Mesendoderm (in vitro differentiated cells): ENCODE results near the gene NME5. TPM values are rescaled to one million over a fixed set of nuclear protein-coding genes. Genes with fewer than 3 reads are reported as not detected.

Source experiments
- DNase-seq: peaks from one replicate; pipeline ENCODE4 v3.0.0; 2013
- H2AK5ac ChIP-seq: 2 replicates; pipeline ENCODE4 v1.6.1; 2013; ENCODE audit warnings: low read length, inconsistent platforms
- H2BK120ac ChIP-seq: 2 replicates; pipeline ENCODE4 v1.6.1; 2013; ENCODE audit warnings: low read depth, mild to moderate bottlenecking, low read length, moderate library complexity, mixed read lengths
- H2BK15ac ChIP-seq: replicated peaks from 2 replicates; pipeline ENCODE4 v1.6.1; 2013; ENCODE audit warnings: low read depth, mild to moderate bottlenecking, moderate library complexity
- H2BK5ac ChIP-seq: 2 replicates; pipeline ENCODE4 v1.6.1; 2013; ENCODE audit warnings: low read length, inconsistent platforms
- H3K18ac ChIP-seq: 2 replicates; pipeline ENCODE4 v1.6.1; 2013; ENCODE audit warnings: mild to moderate bottlenecking, low read length, mixed read lengths
- H3K23ac ChIP-seq: one replicate; pipeline ENCODE4 v1.6.1; 2013; ENCODE audit warnings: low read length
- H3K27ac ChIP-seq: 2 replicates; pipeline ENCODE4 v1.5.1; 2013; ENCODE audit warnings: low read depth, mild to moderate bottlenecking, inconsistent platforms, low read length, moderate library complexity
- H3K27me3 ChIP-seq: 2 replicates; pipeline ENCODE4 v1.6.1; 2013; ENCODE audit warnings: low read length, control low read depth, mild to moderate bottlenecking, inconsistent platforms; ENCODE audit not compliant: insufficient read depth, poor library complexity
- H3K36me3 ChIP-seq: 2 replicates; pipeline ENCODE4 v1.6.1; 2013; ENCODE audit warnings: low read length, inconsistent platforms; ENCODE audit not compliant: control insufficient read depth, insufficient read depth
- H3K4ac ChIP-seq: one replicate; pipeline ENCODE4 v1.6.1; 2013; ENCODE audit warnings: low read depth, mild to moderate bottlenecking, low read length, moderate library complexity
- H3K4me1 ChIP-seq: 2 replicates; pipeline ENCODE4 v1.6.1; 2013; ENCODE audit warnings: low read depth, low read length, inconsistent platforms; ENCODE audit not compliant: control insufficient read depth
- H3K4me2 ChIP-seq: 2 replicates; pipeline ENCODE4 v1.6.1; 2013; ENCODE audit warnings: low read length
- H3K4me3 ChIP-seq: 2 replicates; pipeline ENCODE4 v1.5.1; 2013; ENCODE audit warnings: mild to moderate bottlenecking, low read length
- H3K56ac ChIP-seq: one replicate; pipeline ENCODE4 v1.6.1; 2013; ENCODE audit warnings: low read length
- H3K79me1 ChIP-seq: 2 replicates; pipeline ENCODE4 v1.6.1; 2013; ENCODE audit warnings: low read length, inconsistent platforms
- H3K79me2 ChIP-seq: 2 replicates; pipeline ENCODE4 v1.6.1; 2013; ENCODE audit warnings: mild to moderate bottlenecking, low read length; ENCODE audit not compliant: control insufficient read depth, insufficient read depth
- H3K9ac ChIP-seq: 2 replicates; pipeline ENCODE4 v1.6.1; 2013; ENCODE audit warnings: low read length, inconsistent platforms
- H4K5ac ChIP-seq: one replicate; pipeline ENCODE4 v1.6.1; 2013; ENCODE audit warnings: low read length
- H4K8ac ChIP-seq: one replicate; pipeline ENCODE4 v1.6.1; 2013; ENCODE audit warnings: low read depth, mild to moderate bottlenecking, control low read depth, low read length, moderate library complexity
- WGBS: extraction: QIAGEN DNeasy Blood & Tissue Kit; methylation state at CpG from one replicate; pipeline ENCODE4 v1.1.7; 2013; ENCODE audit warnings: low lambda C conversion rate, missing lambda C conversion rate; ENCODE audit not compliant: insufficient coverage; ENCODE audit errors: extremely low coverage; 5-methylcytosine and 5-hydroxymethylcytosine counted together
- polyA plus RNA-seq, 2 experiments: library from polyadenylated mRNA; stranded (reverse); fragments of 200-250 nt; gene quantifications; one replicate each; pipeline ENCODE4 v1.2.3, GENCODE V29; 2013

Gene NME5, protein sequence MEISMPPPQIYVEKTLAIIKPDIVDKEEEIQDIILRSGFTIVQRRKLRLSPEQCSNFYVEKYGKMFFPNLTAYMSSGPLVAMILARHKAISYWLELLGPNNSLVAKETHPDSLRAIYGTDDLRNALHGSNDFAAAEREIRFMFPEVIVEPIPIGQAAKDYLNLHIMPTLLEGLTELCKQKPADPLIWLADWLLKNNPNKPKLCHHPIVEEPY
- 2.9 TPM for polyA plus RNA-seq (2013, experiment 1 of 2)
- polyA plus RNA-seq (2013, experiment 2 of 2): 3.0 TPM

DNA sequence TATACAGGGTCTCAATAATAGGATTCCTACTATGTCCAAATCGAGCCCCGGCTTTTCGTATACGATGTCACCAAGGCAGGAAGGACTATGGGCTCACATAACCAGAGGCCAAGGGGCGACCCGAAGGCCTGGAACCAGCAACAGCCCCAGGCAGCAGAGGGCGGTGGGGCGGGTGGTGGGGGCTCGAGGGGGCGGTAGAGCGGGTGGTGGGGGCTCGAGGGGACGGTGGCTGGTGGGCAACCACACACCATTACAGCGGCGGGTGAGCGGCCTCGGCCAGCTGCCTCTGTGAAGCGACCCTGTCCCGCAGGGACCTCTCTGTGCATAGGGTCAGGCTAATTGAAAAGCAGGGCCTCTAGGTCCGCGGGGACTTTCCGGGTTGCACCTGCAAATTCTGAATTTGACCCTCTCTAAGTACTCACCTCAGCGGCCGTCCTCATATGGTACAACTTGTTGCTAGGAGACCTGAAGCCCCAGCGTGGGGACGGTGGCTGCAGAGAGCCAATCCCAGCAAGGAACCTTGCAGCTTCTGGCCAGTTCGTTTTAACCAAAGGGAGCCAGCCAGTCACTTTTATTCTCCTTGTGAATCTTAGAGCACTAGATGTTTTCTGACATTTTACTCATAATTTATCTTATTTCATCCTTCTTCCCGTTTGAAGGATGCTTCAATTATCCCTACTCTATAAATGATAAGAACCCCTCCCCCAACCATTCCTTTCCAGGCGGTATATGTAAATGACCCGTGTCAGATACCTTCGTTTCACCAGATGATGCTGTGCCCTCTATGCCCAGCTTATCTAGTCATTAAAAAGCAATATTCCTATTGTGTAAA is at the start of gene NME5:
TSS of gene NME5 (minus strand) at position 480 of the 832 bp plus-strand sequence. CDS start 648 bp downstream, outside the sequence.
- no peaks in the 10 kb centered on the region for H3K79me1 ChIP-seq
- no peak within 1 kb of the TSS for H3K56ac ChIP-seq
- H4K5ac ChIP-seq: no peak within 1 kb of the TSS
- H2BK120ac ChIP-seq: no peak within 1 kb of the TSS
- H3K4ac ChIP-seq: no peak within 1 kb of the TSS
- no peak within 1 kb of the TSS for H3K27ac ChIP-seq
- peak within 1 kb of the TSS; percentile 37 for H3K9ac ChIP-seq
- H2BK5ac ChIP-seq: no peak within 1 kb of the TSS
- H3K4me2 ChIP-seq: peak within 1 kb of the TSS; percentile 49
- no peak within 1 kb of the TSS for H3K23ac ChIP-seq
- H3K4me1 ChIP-seq: no peaks in the 10 kb centered on the region
- no CpG with 5 or more reads among the region's 31 CpGs for WGBS
- H3K18ac ChIP-seq: no peak within 1 kb of the TSS
- H3K4me3 ChIP-seq: peak within 1 kb of the TSS; percentile 50
- peak; percentile 88 for DNase-seq
- H2BK15ac ChIP-seq: no peak within 1 kb of the TSS
- no peaks in the 10 kb centered on the region for H3K79me2 ChIP-seq
- peak within 1 kb of the TSS; percentile 81 for H4K8ac ChIP-seq
- H2AK5ac ChIP-seq: no peak within 1 kb of the TSS
- no peaks in the 10 kb centered on the region for H3K36me3 ChIP-seq
- no peaks in the 10 kb centered on the region for H3K27me3 ChIP-seq

DNA sequence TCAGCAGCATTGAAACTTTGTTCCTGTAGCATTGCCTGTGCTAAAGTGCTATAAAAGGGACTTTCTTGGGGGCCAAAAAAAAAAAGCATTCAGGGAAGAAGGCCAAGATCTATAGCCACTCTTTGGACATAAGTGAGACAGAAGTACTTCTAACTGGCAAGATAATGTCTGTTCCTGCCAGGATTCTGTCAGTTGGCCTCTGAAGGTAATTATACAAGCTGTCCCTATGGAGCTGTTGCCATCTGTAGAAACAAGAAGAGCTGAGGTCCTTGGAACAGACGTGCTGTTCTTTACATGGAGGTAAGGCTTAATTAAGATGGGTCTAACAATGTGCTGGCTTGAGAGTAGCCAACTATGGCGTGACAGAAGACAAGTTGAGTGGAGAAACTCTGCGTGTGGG is 49.4 kb upstream of the NME5 start:
- no peaks in the 10 kb centered on the region for H3K27me3 ChIP-seq
- H3K56ac ChIP-seq: no peak overlapping the region
- H2BK5ac ChIP-seq: no peak overlapping the region
- DNase-seq: no peak
- H3K9ac ChIP-seq: no peak overlapping the region
- H3K36me3 ChIP-seq: peaks cover 19% of the 10 kb centered on the region
- no peak overlapping the region for H2AK5ac ChIP-seq
- no peak overlapping the region for H3K23ac ChIP-seq
- H3K4me1 ChIP-seq: no peaks in the 10 kb centered on the region
- no peak overlapping the region for H4K5ac ChIP-seq
- no peak overlapping the region for H3K4me3 ChIP-seq
- WGBS: no CpG with 5 or more reads among the region's 3 CpGs
- H2BK15ac ChIP-seq: no peak overlapping the region
- H2BK120ac ChIP-seq: no peak overlapping the region
- no peak overlapping the region for H4K8ac ChIP-seq
- H3K18ac ChIP-seq: no peak overlapping the region
- no peak overlapping the region for H3K4ac ChIP-seq
- no peaks in the 10 kb centered on the region for H3K79me1 ChIP-seq
- no peak overlapping the region for H3K4me2 ChIP-seq
- H3K79me2 ChIP-seq: no peaks in the 10 kb centered on the region
- no peak overlapping the region for H3K27ac ChIP-seq

DNA sequence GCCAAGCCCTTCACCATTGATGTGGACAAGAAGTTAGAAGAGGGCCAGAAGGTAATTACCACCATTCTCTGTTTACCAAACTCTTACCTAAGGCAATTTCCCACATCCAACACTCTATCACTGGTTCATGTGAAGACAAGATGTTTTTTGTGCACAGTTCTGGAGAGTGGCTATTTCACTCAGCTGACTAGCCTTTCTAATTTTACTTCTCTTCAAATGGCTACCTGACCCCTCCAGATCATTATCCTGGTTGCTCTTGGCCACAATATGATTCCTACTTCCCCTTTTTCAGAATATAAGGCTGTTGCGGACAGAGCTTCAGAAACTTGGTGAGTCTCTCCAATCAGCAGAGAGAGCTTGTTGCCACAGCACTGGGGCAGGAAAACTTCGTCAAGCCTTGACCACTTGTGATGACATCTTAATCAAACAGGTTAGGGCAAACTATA is 46.8 kb upstream of the NME5 start:
- Histone ChIP-seq H3K4ac (no peak overlapping the region), H3K79me2 (peaks cover 2% of the 10 kb centered on the region), H3K36me3 (peaks cover 32% of the 10 kb centered on the region), H2AK5ac (no peak overlapping the region), H3K27me3 (no peaks in the 10 kb centered on the region), H3K4me3 (no peak overlapping the region), H3K9ac (no peak overlapping the region), H2BK120ac (no peak overlapping the region), H3K18ac (no peak overlapping the region), H3K4me1 (no peaks in the 10 kb centered on the region), H3K79me1 (peaks cover 2% of the 10 kb centered on the region), H3K4me2 (no peak overlapping the region), H3K23ac (no peak overlapping the region), H4K5ac (no peak overlapping the region), H2BK15ac (no peak overlapping the region), H2BK5ac (no peak overlapping the region), H3K27ac (no peak overlapping the region), H4K8ac (no peak overlapping the region), H3K56ac (no peak overlapping the region)
- whole genome bisulfite sequencing: no CpG with 5 or more reads among the region's 2 CpGs
- DNase-seq: no peak

DNA sequence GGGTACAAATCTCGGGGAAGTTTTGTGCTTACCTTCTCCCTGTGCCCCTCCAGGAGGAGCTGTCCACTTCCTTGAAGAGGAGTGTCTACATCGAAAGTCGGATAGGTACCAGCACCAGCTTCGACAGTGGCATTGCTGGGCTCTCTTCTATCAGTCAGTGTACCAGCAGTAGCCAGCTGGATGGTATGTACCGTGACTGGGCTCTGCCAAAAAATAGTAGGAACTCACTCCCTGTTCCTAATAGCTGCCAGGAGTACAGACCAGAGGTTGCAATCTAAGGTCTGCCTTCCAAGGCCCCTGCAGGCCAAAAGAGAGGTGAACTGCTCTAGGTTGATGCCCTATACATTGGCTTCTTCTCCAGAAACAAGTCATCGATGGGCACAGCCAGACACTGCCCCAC is 43.6 kb upstream of the NME5 start:
- H3K56ac ChIP-seq: no peak overlapping the region
- H3K23ac ChIP-seq: no peak overlapping the region
- no peak overlapping the region for H4K8ac ChIP-seq
- no CpG with 5 or more reads among the region's 6 CpGs for WGBS
- H2BK5ac ChIP-seq: no peak overlapping the region
- H2AK5ac ChIP-seq: no peak overlapping the region
- H2BK120ac ChIP-seq: no peak overlapping the region
- no peak overlapping the region for H3K4ac ChIP-seq
- no peak overlapping the region for H3K4me2 ChIP-seq
- no peak overlapping the region for H3K27ac ChIP-seq
- H3K4me1 ChIP-seq: peaks cover 2% of the 10 kb centered on the region
- H2BK15ac ChIP-seq: no peak overlapping the region
- peaks cover 5% of the 10 kb centered on the region for H3K79me1 ChIP-seq
- H3K4me3 ChIP-seq: no peak overlapping the region
- H3K36me3 ChIP-seq: peaks cover 28% of the 10 kb centered on the region
- no peak overlapping the region for H3K9ac ChIP-seq
- H3K79me2 ChIP-seq: peaks cover 12% of the 10 kb centered on the region
- no peaks in the 10 kb centered on the region for H3K27me3 ChIP-seq
- H4K5ac ChIP-seq: no peak overlapping the region
- no peak for DNase-seq
- no peak overlapping the region for H3K18ac ChIP-seq

DNA sequence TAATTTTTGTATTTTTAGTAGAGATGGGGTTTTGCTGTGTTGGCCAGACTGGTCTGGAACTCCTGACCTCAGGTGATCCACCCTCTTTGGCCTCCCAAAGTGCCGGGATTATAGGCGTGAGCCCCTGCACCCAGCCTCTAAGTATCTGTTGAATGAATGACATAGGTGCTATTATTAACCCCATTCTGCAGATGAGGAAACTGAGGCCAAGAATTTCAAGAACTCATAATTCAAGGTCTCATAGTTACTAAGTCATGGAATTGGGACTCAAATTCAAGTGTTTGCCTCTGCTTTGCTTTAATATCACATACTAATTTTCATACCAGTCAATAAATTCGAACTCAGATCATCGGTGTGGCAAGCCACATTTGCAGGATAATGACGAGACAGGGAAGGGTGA is 41.6 kb upstream of the NME5 start:
- Histone ChIP-seq H3K27me3 (no peaks in the 10 kb centered on the region), H4K5ac (no peak overlapping the region), H3K79me1 (peaks cover 9% of the 10 kb centered on the region), H3K4me2 (no peak overlapping the region), H3K79me2 (peaks cover 19% of the 10 kb centered on the region), H4K8ac (no peak overlapping the region), H2AK5ac (no peak overlapping the region), H3K4ac (no peak overlapping the region), H2BK15ac (no peak overlapping the region), H2BK5ac (no peak overlapping the region), H3K23ac (no peak overlapping the region), H3K4me1 (peaks cover 4% of the 10 kb centered on the region), H3K56ac (no peak overlapping the region), H3K36me3 (peaks cover 27% of the 10 kb centered on the region), H3K27ac (no peak overlapping the region), H3K4me3 (no peak overlapping the region), H3K18ac (no peak overlapping the region), H2BK120ac (no peak overlapping the region), H3K9ac (no peak overlapping the region)
- WGBS: no CpG with 5 or more reads among the region's 5 CpGs
- no peak for DNase-seq
